AG08395 (cell line): Measurements from ENCODE around the gene BEST1.
"Not testable (repeated sequence)": the region's sequence is repeated elsewhere in the genome, so short reads cannot be mapped to it uniquely, and the experiment has no call there.

Source experiments
- DNase-seq: peaks from one replicate; pipeline ENCODE4 v3.0.0; 2012; ENCODE audit warnings: mixed read lengths, low spot score

The BEST1 gene

DNA sequence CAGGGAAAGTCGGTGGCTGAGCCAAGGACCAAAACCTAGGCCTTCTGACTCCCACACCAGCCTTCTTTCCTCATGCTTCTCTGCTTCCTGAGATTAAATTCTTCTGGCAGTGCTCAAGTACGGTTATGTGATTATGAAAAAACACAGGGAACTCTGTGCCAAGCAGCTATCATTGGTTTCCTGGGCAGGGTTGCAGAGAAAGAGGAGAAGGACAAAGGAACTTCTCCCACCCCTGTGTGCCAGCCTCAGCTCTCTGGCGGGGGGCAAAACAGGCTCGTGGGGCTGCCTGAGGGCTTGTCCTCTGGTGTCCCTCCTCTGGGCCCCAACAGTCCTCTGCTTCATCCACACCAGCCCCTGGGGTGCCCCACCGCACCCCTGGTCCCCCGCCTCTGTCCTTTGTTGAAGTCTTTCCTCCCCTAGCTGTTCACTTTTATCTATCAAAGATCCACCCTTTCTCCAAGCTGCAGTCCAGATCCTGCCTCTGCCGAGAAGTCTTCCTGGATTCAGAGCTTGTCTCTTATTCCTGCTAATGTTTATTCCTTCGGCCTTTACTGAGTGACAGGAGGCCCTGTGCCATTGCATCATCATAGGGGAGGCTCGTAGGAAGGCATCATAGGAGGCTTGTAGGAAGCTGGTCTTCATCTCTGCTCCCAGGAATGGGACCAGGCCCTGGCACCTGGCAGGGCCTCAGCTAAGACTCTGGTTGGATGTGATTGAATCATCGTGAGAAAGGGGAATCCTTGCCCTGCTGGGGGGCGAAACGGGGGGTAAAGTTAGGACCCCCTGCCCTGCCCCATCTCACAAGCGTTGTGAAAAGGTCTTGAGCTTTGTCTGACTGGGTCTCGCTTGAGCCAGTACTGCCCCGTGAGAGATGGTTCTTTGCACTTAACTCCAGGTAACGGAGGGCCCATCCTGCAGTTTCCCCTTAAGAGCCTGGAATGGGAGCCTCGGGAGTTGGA, 28.8 kb downstream of the BEST1 start:
- peak; percentile 67 for DNase-seq

GRCh38 chr11:61980783-61981541, 30.8 kb downstream of the BEST1 start:
- no peak for DNase-seq

- no peak for DNase-seq
Measured at GRCh38 chr11:61983419-61983818, 33.3 kb downstream of the BEST1 start.

DNA sequence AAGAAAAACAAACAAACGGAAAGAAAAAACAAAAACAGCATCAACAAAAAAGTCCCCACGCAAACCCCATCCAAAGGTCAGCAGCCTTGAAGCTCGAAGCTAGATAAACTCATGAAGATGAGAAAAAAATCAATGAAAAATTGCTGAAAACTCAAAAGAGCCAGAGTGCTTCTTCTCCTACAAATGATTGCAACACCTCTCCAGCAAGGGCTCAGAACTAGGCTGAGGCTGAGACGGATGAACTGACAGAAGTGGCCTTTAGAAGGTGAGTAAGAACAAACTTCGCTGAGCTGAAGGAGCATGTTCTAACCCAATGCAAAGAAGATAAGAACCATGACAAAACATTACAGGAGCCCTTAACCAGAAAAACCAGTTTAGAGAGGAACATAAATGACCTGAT, 35.7 kb downstream of the BEST1 start:
- DNase-seq = no peak

DNA sequence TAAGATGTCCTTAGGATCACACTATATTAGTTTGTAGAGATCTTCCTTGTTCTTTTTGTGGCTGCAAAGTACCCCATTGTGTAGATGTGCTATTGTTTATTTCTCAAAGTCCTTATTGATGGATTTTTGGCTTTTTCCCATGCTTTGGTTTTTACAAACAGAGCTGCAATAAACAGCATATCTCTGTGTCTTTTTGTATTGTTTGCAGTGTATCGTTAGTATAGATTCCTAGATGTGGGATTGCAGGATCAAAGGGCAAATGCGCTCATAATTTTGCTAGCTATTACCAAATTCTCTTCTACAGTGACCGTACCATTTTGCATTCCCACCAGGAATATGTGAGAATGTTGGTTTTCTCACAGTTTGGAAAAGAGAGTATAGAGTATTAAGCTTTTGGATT, 44.8 kb downstream of the BEST1 start:
- no peak for DNase-seq

DNA sequence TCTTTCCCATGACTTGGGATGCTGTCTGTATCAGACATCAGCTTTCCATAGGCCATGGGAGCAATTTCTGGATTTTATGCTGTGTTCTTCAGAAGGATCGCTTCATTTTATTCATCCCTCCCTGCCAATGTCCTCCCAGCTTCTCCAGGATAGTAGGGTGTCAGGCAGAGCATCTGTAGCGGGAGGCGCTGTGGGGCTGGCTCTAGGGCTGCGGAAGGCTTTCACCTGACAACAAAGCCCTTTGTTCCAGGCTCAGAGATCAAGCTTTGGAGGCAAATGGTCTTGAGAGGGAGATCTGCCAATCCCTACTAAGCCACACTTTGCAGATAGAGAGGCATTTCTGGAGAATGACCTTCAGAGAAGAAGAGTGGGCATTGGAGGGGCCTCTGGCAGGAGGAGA, 46.8 kb downstream of the BEST1 start:
- no peak for DNase-seq

DNA sequence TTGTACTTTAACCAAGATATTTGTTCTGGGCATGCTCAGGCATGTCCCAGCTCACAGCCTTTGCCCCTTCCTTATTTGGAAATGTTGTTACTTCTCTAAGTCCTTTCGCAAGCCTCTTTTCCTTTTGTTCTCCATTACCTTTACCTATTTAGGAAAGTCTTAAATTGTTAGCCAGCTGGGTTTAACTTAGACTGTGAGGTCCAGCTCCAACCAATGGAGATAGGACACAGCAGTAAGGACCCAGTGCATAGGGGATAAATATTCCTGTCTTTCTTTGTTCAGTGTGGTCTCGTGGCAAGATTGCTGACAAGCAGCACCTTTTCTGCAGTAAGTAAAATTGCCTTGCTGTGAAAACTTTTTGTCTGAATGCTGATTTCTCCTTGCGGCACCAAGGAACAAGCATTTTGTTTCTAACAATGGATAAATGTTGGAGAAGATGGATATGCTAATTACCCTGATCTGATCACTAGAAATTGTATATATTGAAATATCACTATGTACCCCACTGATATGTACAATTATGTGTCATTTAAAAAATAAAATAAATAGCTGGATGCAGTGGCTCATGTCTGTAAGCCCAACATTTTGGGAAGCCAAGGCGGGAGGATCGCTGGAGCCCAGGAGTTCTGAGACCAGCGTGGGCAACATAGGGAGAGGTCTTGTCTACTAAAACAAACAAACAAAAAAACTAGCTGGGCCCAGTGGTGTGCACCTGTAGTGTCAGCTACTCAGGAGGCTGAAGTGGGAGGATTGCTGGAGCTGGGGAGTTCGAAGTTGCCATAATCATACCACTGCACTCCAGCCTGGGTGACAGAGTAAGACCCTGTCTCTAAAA, 49.2 kb downstream of the BEST1 start:
- no peak for DNase-seq

DNA sequence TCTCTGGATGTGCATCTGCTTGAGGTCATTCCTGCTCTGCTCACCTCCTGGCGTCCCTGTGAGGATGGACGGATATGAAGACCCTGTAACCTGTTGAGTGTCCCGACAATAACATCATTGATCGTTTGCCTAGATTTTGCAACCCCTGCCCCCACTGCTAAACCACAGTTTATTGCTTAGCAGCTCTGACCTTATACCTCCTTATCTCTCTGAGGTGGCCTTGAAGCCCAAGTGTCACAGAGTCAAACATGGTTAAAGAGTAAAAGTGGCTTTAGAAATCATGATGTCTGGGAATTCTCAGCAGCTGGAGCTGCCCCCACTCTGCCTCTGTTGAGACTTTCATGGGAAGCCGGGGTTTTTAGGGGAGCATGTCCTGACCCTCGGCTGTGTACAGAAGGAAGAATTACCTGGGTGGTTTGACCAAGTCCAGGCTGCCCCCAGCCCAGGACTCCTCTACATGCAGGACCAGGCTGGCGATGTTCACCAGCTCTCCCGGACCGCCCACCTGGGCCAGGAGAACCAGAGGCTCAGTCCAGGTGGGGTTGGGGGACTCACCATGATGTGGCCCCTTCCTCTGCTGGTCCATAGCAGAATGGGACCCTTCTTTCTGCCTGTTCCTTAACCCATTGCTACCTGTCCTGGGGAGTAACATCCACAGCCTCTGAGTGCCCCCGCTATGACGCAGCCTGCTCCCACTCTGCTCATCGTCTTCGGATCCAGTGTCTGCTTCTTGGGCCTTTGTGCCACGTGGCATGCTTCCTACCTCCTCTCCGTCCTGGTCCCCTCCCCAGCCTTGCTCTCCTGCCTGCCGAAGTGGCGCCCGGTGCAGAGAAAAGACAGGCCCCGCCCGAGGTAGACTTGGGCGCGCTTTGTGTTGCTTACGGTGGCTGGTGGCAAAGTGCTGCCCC, 50.6 kb downstream of the BEST1 start:
- no peak for DNase-seq

DNA sequence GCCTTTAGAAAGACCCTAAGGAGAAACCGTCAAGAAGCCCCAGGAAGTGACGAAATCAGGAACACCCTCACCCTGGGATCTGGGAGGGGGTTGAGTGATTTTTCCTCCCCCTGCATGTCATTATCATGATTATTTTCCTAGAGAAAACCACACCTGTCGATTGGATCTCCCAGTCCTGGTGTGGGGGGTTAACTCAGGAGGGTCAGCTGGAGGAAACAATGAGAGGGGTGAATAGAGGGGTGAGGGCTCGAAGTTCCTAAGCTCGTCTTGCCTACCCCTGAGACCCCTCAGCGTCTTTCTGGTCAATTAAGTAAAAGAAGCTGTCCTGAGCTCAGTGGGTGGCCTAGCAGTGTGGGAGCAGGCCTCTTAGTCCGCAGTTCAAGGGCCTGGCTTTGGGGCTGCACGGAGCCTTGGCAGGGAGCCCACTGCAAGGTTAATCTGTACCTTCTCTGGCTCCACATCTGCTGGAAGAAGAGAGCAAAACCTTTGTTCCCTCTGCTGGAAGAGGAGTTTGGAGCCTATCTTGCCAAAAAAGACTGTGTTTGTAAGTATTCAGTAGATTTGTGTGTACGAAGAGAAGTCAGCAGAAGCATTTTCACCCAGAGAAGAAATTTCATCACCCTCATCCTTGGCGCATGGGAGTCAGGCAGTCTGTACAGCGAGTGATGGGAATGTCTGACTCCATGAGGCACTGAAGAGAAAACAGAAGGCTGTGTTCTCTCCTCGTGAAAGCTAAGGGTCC, 51.5 kb downstream of the BEST1 start:
- no peak for DNase-seq

DNA sequence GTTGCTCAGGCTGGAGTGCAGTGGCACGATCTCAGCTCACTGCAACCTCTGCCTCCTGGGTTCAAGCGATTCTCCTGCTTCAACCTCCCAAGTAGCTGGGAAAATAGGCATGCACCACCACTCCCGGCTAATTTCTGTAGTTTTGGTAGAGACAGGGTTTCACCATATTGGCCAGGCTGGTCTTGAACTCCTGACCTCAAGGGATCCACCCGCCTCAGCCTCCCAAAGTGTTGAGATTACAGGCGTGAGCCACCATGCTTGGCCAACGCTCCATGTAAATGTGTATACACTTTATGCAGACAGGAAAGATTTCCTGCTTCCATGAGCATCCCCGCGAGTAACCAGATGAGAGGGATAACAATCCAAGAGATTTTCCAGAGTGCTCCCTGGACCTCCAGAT, 52.1 kb downstream of the BEST1 start:
- not testable (repeated sequence) for DNase-seq

DNA sequence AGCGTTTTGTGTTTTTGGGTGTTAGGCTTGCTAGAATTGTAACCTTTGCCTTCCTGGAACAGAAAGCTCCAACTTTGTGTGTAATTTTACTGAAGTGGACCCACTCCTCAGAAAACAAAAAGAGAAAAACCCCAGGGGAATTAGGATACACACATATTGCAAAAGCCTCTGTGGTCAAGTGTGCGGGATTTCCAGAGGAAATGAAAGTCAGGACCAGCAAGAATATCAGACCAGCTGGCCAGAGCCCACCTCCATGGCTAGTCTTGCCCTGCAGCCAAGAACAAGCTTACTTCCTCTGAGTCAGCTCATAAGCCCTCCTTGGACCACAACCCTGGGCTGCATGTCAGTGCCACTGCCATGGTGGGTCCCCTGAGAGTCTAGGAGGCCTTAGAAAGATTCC, 54.3 kb downstream of the BEST1 start:
- DNase-seq = peak; percentile 85

DNA sequence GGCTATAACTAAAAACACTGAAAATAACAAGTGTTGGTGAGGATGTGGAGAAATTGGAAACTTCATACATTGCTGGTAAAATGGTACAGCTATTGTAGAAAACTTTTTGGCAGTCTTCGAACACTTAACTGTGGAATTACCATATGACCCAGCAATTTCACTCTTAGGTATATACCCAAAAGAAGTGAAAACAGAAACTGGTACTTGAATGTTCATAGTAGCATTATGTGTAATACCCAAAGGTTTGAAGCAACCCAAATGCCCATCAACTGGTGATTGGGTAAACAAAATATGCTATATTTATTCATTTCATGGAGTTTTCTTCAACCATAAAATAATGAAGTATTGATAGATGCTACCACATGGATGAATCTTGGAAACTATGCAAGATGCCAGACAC, 58.0 kb downstream of the BEST1 start:
- DNase-seq = no peak

GRCh38 chr11:62010935-62011528, 60.9 kb downstream of the BEST1 start:
- DNase-seq = no peak

DNA sequence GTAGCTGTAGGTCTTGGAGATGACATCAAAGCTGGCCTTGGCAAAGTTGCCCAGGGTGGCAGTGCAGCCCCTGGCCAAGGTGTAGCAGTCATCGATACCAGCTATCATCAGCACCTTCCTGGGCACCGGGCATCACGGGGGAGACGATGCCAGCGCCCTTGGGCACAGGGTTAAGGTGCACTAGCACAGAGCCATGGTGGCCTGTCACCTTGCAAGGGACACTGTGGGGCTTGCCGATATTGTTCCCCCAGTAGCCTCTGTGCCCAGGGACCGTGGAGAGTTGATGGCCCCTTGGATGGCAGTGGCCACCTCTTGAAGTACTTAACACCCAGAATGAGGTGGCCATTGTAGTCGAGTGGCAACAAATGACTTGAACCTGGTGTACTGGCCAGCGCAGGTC, 61.7 kb downstream of the BEST1 start:
- no peak for DNase-seq

DNA sequence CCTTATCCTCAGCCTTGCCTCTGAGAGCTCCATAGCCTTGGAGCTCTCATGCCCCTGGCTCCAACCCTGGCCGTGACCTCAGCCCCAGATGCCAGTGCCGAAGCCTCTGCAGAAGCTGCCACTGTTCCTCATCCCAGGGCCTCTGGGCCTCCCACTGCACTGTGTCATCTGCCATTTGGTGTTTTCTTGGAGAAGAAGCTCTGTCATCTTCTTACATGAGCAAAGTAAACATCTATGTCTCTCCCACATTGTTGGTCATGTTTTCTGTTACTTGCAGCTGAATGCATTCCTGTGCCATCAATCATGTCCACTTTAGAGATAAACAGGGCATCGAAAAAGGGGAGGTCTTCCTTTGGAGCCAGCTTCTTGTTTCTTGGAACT, 62.3 kb downstream of the BEST1 start:
- peak; percentile 24 for DNase-seq

GRCh38 chr11:62012832-62013461, 62.8 kb downstream of the BEST1 start:
- peak; percentile 55 for DNase-seq
